NCI-H1694 (cell line): ENCODE measurements around the gene PSMD8.
"Not testable (repeated sequence)": the region's sequence is repeated elsewhere in the genome, so short reads cannot be mapped to it uniquely, and the experiment has no call there.

Experiments
- DNase-seq: peaks from one replicate; lab custom pipeline; 2025; lab: John Stamatoyannopoulos, UW

Gene PSMD8

DNA sequence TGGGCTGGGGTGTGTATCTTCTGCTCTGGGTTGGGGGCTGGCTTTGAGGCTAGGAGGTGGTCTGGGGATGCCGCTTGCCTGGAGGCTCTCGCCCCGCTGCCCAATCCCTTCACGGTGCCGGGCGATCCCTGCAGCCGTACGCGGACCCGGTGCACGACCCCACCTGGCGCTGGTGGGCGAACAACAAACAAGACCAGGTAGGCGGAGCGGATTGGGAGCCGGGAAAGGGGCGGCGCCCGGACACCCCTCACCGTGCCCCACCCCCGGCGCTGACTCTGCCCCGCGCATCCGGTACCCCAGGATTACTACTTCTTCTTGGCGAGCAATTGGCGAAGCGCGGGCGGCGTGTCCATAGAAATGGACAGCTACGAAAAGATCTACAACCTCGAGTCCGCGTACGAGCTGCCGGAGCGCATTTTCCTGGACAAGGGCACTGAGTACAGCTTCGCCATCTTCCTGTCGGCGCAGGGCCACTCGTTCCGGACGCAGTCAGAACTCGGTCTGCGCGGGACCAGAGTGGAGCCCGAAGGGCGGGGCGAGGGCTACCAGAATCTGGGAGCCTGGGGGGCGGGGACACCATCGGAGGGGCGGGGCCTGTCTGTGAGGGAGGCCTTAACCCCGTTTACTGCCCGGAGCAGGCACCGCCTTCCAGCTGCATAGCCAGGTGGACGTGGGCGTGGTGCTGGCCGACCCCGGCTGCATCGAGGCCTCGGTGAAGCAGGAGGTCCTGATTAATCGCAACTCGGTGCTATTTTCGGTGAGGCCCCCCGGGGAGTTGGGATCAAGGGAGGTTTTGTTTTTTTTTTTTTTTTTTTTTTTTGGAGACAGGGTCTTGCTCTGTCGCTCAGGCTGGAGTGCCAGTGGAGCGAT lies 12.1 kb upstream of the PSMD8 start:
- DNase-seq = peak; percentile 67

- DNase-seq = not testable (repeated sequence)
These were observed 11.3 kb upstream of the PSMD8 start for GRCh38 chr19:38362946-38363688.

DNA sequence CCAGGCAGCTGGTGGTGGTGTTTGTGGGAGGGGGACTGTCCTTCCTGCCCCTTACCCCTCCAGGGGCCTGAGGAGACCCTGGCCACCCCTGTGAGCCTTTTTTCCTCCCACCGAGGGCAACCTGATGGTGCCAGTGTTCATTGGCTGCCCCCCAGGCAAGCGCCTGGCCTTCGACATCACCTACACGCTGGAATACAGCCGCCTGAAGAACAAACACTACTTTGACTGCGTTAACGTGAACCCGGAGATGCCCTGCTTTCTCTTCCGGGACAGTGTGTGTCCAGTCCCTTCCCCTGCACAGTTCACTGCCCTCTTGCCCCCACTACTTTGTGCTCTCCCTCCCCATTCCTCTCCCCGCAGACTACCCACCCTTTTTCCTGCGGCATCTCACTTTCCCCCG lies 7.3 kb upstream of the PSMD8 start:
- no peak for DNase-seq

- no peak for DNase-seq
These were observed 4.8 kb upstream of the PSMD8 start for GRCh38 chr19:38369584-38369983.

- DNase-seq = peak; percentile 70
These were observed 4.1 kb upstream of the PSMD8 start for GRCh38 chr19:38370299-38370698.

DNA sequence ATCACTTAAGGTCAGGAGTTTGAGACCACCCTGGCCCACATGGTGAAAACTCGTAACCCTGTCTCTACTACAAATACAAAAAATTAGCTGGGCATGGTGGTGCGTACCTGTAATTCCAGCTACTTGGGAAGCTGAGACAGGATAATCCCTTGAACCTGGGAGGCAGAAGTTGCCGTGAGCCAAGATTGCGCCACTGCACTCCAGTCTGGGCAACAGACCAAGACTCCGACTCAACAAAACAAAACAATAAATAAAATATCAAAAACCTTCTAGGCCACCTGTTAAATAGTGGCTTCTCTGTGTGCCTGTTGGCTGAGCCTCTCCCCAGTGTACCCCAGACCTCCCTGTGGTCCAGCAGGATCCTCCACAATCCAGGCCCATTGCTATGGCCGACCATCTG lies 3.3 kb upstream of the PSMD8 start:
- DNase-seq = no peak

DNA sequence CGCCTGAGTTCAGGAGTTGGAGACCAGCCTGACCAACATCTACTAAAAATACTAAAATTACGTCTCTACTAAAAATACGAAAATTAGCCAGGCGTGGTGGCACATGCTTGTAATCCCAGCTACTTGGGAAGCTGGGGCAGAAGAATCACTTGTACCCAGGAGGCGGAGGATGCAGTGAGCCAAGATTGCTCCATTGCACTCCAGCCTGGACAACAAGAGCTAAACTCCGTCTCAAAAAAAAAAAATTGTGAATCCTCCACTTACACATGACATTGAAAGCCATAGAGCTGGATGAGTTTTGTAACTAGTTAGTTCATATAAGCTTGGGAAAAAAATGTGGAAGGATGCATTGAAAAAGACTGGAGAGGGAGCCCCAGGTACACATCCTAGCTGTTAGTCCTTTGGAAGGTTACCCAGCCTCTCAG lies 452 bp upstream of the PSMD8 start:
- DNase-seq = no peak

DNA sequence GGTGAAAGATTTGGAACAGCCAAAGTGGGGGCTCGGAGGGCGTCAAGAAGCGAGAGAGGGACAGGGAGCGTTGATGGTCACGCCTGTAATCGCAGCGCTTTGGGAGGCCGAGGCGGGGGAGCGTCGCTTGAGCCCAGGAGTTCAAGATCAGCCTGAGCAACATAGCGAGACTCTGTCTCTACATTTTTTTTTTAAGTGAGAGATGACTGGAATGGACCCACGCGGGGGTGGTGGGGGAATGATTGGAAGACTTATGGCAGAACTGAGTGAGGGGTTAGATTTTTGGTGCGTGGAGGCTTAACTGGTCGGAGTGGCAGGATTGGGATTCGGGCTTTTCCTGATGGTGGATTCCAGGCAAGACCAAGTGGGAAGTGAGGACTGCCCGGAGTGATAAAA lies 725 bp downstream of the PSMD8 start:
- no peak for DNase-seq

DNA sequence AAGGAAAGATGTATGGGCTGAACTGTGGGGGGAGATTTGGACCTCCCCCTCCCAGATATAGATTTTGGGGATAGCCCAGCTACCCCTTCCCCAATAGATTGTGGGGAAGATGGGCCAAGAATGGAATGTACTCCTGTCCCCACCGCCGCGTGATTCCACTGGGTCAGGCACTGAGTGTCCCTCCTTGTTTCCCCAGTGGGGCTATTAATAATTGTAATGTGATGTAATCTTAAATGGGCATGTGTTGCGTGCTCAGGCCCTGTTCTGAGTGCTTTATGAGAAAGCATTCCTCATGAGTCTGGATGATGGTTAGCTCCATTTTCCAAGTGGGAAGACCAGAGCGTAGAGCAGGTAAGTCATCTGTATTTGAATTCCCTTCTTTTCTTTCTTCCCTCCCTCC lies 1.4 kb downstream of the PSMD8 start:
- no peak for DNase-seq

- no peak for DNase-seq
These were observed 2.2 kb downstream of the PSMD8 start for GRCh38 chr19:38376576-38376975.

DNA sequence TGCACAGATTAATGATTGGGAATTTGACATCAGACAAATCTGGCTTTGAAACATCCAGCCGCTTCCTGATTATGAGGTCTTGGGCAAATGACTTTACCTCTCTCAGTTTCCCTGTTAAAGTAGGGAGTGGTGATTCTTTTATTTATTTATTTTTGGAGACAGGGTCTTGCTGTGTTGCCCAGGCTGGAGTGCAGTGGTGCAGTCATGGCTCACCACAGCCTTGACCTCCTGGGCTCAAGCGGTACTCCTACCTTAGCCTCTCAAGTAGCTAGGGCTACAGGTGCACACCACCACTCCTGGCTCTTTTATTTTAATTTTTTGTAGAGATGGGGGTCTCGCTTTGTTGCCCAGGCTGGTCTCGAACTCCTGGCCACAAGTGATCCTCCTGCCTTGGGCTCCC lies 2.7 kb downstream of the PSMD8 start:
- no peak for DNase-seq

GRCh38 chr19:38378866-38379265 lies 4.5 kb downstream of the PSMD8 start:
- no peak for DNase-seq

- no peak for DNase-seq
These were observed 6.8 kb downstream of the PSMD8 start for GRCh38 chr19:38381138-38381537.

GRCh38 chr19:38383184-38383583 lies 8.8 kb downstream of the PSMD8 start:
- DNase-seq = no peak

GRCh38 chr19:38383743-38384142 lies 9.4 kb downstream of the PSMD8 start:
- DNase-seq = no peak

DNA sequence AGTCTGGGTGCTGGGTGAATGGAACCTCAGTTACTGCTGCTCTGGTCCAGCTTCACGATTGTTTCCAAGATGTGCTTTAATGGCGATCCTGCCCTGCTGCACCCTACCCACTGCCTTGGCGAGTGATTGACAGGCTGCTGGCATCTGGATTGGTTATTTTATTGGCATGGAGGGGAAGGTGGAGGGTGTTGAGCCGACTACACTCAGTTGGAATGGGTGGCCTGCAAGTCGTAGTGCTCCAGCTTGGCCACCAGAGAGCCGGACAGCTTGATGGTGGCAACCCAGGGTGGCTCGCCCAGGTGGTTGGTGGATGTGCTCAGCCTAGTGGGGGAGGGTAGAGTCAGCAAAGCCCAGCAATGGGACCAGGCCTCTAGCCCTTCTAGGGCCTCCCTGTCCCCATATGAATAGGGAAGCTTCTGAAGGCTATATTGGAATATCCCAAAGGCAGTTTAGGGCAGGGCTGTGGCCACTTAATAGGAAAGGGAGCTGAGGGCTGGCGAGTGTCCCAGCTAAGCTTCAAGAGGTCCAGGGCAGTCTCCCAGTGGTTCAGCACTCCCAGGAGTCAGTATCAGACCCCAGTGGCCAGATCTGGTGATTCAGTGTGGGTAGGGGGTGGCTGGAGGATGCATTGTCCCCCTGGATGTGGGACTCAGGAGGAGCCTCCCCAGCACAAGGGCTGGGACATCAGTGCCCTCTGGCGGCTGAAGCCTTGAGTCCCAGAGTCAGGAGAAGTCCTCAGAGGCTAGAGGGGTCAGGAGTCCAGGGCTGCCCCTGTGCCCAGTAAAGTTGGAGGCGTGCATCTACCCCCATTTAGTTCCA lies 10.0 kb downstream of the PSMD8 start:
- no peak for DNase-seq

DNA sequence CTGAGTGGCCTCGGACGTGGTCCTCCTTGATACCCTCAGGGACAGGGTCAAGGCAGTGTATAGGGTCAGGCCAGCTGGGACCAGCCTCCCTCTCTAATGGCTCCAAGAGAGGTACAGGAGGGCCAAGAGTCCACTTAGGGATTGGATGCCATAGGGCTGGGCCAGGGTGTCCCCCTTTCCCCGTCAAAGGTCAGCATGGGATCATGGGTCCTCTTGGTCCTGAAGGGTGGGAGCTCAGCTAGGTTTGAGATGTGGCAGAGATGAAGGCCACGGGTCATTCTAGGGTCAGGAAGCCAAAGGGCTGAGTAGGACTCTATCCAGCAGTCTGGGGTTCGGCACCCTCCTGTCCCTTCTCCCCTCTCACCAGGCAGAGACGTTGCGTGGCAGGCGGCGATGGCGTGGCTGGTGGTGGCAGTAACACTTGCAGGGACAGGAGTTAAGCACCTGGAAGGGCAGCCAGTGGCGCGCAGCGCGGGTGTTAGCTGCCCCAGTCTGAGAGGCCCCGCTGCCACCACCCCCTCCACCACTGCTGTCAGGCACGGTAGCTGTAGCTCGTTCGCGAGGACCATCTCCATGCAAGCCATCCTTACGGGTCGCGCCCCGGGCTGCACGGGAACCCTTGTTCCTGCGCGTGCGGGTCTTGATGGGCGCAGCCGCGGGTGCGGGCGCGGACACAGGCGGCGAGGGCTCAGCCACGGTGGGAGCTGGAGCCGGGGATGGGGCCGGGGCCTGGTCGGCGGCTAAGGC lies 10.9 kb downstream of the PSMD8 start:
- DNase-seq = no peak

DNA sequence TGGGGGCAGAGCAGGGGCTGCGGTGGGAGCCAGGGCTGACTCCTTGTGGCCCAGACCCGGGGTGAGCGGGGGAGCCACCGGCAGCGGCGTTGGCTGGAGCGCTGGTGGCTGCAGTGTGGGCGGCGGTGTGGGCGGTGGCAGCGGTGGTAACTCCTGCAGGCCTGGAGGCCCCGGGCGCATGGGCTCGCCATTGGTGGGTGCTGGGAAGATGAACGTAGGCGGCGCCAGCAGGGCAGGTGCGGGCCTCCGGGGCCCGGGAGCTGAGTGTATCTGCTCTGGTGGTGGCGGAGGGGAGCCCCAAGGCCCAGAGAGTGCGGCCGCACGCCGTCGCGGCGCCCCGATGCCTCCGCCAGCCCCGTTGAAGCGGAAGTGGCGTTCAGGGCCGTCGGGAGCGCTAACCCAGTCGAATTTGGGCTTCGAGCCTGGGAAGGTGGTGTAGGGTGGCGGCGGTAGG lies 11.5 kb downstream of the PSMD8 start:
- DNase-seq = no peak

DNA sequence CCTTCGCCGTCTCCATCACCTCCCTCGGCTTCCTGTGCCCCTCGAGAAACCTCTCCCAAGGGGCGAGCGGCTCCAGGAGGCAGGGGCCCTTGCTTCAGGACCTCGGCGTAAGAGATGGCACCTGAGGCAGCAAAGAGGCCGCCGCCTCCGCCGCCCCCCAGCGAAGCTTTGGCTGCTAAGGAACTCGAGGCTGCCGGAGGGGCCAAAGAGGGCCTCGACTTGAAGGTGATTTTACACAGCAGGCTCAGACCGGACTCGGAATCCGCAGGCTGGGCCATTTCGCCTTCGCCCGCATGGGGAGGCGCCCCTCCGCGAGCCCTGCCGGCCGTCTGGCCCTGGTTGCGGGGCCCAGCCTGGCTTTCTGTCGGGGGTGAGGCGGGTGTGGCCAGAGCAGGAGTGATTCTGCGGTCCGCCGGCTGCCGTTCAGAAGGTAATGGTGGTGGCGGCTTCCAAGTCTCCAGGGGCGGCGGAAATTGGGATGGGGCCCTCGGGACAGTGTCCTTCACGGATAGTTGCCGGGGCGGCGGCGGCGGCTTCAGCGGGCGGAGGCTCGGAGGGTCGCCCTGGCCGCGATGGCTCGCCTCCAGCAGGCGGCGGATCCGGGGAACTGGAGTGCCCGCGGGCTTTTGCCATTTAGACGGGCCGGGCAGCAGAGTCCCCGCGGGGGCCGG lies 12.1 kb downstream of the PSMD8 start:
- DNase-seq = no peak

DNA sequence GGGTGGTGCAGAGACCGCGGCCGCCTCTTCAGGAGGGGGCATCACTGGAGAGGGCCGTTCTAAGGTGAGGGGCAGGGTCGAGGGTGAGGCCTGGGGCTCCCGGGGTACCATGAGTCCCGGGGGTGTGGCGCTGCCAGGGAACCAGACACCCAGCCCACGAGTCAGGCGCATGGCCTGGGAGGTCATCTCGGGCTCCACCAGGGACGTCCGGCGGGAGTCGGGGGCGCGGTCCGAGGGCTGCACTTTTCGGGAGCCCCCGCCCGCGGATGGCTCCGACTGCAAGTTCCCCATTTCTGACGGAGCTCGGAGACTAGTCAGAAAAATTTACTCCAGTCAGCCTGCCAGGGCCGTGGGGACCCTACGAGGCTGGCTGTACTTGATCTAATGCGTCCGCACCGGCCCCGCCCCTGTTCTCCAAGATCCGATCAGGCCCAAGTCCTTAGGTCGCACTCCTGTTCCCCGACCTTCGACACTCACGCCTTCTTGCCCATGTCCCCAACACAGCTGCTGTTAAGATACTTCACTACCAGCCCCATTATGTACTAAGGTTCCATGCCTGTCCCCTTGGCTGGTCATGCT lies 12.7 kb downstream of the PSMD8 start:
- DNase-seq = no peak
